PC-9 (cell line): Measurements from ENCODE around the gene VAV2. TPM values are rescaled to one million over a fixed set of nuclear protein-coding genes. Genes with fewer than 3 reads are reported as not detected.

ENCODE experiments used
- BruUV-seq: library from RNA; stranded (reverse); fragments of 400-500 nt; replicated peaks from 2 replicates; lab custom pipeline; 2021; lab: Mats Ljungman, UMichigan
- CTCF ChIA-PET: fragments of 300-600 bp; sonication (Branson Sonifier 250); formaldehyde crosslinking; loops from one replicate; lab custom pipeline; 2022; ENCODE audit warnings: antibody characterized with exemption; lab: Charles Lee
- POLR2A ChIA-PET: fragments of 300-600 bp; sonication (Branson Sonifier 250); formaldehyde crosslinking; loops from one replicate; lab custom pipeline; 2022; ENCODE audit warnings: antibody characterized with exemption; ENCODE audit not compliant: unreplicated experiment; lab: Charles Lee
- DNase-seq, 2 experiments: peaks; one replicate each; pipeline versions ENCODE4 v3.0.0 to v3.0.0-alpha.2; 2015 to 2022; ENCODE audit warnings: mixed read lengths in 1 of 2
- H2AFZ ChIP-seq: fragments of 200-600 bp; sonication (generic); 2 replicates; pipeline ENCODE4 v1.8.1; 2017; ENCODE audit warnings: antibody characterized with exemption
- H3F3A ChIP-seq: fragments of 200-600 bp; sonication (generic); 2 replicates; pipeline ENCODE4 v1.8.1; 2017; ENCODE audit warnings: antibody characterized with exemption, mild to moderate bottlenecking, low read depth; ENCODE audit not compliant: insufficient read depth
- H3K27ac ChIP-seq: fragments of 200-600 bp; sonication (generic); 2 replicates; pipeline ENCODE4 v1.6.1; 2016; ENCODE audit warnings: mixed run types
- H3K27me3 ChIP-seq: fragments of 200-600 bp; sonication (generic); 2 replicates; pipeline ENCODE4 v1.6.1; 2016; ENCODE audit warnings: low read depth, mixed run types; ENCODE audit not compliant: insufficient read depth
- H3K36me3 ChIP-seq: fragments of 200-600 bp; sonication (generic); 2 replicates; pipeline ENCODE4 v1.6.1; 2016; ENCODE audit warnings: low read depth, mixed run types
- H3K4me1 ChIP-seq: fragments of 200-600 bp; sonication (generic); replicated peaks from 2 replicates; pipeline ENCODE4 v1.6.1; 2016; ENCODE audit warnings: mixed run types; ENCODE audit not compliant: insufficient read depth
- H3K4me2 ChIP-seq: fragments of 200-600 bp; sonication (generic); 2 replicates; pipeline ENCODE4 v1.6.1; 2017; ENCODE audit warnings: mixed run types
- H3K4me3 ChIP-seq: fragments of 200-600 bp; sonication (generic); 2 replicates; pipeline ENCODE4 v1.6.1; 2016; ENCODE audit warnings: mixed run types
- H3K79me2 ChIP-seq: fragments of 200-600 bp; sonication (generic); 2 replicates; pipeline ENCODE4 v1.6.1; 2017; ENCODE audit warnings: low read depth, mixed run types
- H3K9me2 ChIP-seq: fragments of 200-600 bp; sonication (generic); 2 replicates; pipeline ENCODE4 v1.8.1; 2017; ENCODE audit warnings: mild to moderate bottlenecking; ENCODE audit not compliant: insufficient read depth
- H3K9me3 ChIP-seq: fragments of 200-600 bp; sonication (generic); 2 replicates; pipeline ENCODE4 v1.8.1; 2016; ENCODE audit warnings: low read depth; ENCODE audit not compliant: insufficient read depth
- H4K20me1 ChIP-seq: fragments of 200-600 bp; sonication (generic); 2 replicates; pipeline ENCODE4 v1.8.1; 2017; ENCODE audit not compliant: insufficient read depth
- EZH2 ChIP-seq: fragments of 200-600 bp; sonication (generic); IDR thresholded peaks from 2 replicates; pipeline ENCODE4 v1.8.0; 2017; ENCODE audit warnings: antibody characterized with exemption, low read depth
- intact Hi-C: fragments of 100-400 bp; cut with micrococcal nuclease; formaldehyde crosslinking; loops from one replicate; pipeline ENCODE4 v1.10.0; 2022; ENCODE audit not compliant: unreplicated experiment
- total RNA-seq: library from RNA; stranded (reverse); gene quantifications from 2 replicates; pipeline ENCODE4 v1.2.3, GENCODE V29; 2021
- TF ChIP-seq, protein P1 (sequence below): fragments of 200-600 bp; sonication (generic); conservative IDR thresholded peaks from 2 replicates; pipeline ENCODE4 v1.6.1; 2017; ENCODE audit warnings: mixed run types, antibody characterized with exemption, mild to moderate bottlenecking, moderate library complexity

Gene VAV2
- total RNA-seq, 1 experiment from 2014 or later = 36.5 TPM

DNA sequence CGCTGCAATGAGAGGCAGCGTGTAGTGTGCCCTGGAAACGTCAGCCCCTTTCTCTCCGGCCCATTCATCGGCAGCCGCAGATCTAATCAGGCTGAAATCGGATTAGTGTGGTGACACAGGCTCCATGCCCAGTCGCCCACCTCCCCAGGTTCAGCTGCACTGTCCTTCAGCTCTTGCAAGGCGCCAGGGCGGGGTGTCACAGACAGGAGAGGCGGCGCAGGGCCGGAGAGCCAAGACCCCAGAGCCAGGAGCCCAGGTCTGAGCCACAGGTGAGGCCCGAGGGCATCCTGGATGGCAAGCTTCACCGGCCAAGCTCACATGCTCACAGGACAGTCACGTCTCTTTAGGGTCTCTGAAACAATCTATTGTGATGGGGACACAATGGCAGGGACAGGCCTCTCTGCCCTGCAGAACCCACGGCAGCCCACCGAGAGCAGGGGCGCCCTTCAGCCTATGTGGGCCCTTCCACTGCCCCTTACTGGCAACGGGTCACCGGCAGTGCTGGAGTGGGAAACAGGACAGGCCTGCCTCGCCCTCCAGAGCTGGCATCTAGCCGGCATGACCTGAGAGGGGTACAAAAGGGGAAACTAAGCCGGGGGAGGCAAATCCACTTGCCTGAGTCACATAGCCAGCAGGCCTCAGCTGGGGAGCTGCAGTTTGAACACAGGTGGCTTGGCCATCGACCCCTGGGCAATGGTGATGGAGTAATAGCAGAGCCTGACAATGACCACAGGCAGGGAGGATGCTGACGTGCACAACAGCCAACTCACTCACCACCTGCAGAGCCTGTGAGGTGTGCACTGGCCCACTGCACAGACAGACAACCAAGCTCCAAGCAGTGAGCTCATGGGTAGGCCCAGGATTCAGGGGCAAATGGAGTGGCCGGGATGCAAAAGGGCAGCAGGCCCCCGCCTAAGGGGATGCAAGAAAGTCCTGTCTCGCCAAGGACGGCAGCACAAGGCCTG is 48.1 kb downstream of the VAV2 start:
- H4K20me1 ChIP-seq = peaks cover 45% of the 10 kb centered on the region
- DNase-seq = no peak
- no peaks in the 10 kb centered on the region for H3K4me1 ChIP-seq
- no peaks in the 10 kb centered on the region for H3K9me3 ChIP-seq
- H3K4me2 ChIP-seq = no peak overlapping the region
- no peaks in the 10 kb centered on the region for H3K79me2 ChIP-seq
- POLR2A ChIA-PET = interaction anchor here (0.6 to 0.7 kb wide), 3 partner anchors 49 to 596 kb away, joined by 3 to 5 read pairs (median 4); partner anchors contain the start of genes MED22 and RPL7A
- H3F3A ChIP-seq = no peaks in the 10 kb centered on the region; the same call in 1 of the 2 replicates
- TF ChIP-seq EZH2 = no peak
- TF ChIP-seq, protein P1, sequence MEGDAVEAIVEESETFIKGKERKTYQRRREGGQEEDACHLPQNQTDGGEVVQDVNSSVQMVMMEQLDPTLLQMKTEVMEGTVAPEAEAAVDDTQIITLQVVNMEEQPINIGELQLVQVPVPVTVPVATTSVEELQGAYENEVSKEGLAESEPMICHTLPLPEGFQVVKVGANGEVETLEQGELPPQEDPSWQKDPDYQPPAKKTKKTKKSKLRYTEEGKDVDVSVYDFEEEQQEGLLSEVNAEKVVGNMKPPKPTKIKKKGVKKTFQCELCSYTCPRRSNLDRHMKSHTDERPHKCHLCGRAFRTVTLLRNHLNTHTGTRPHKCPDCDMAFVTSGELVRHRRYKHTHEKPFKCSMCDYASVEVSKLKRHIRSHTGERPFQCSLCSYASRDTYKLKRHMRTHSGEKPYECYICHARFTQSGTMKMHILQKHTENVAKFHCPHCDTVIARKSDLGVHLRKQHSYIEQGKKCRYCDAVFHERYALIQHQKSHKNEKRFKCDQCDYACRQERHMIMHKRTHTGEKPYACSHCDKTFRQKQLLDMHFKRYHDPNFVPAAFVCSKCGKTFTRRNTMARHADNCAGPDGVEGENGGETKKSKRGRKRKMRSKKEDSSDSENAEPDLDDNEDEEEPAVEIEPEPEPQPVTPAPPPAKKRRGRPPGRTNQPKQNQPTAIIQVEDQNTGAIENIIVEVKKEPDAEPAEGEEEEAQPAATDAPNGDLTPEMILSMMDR = no peak
- CTCF ChIA-PET = no interaction called here
- no peak overlapping the region for H3K4me3 ChIP-seq
- H3K27ac ChIP-seq = no peak overlapping the region
- H3K9me2 ChIP-seq = no peaks in the 10 kb centered on the region
- intact Hi-C loops = no loop called here
- no peaks in the 10 kb centered on the region for H3K36me3 ChIP-seq
- H3K27me3 ChIP-seq = no peaks in the 10 kb centered on the region
- no peak overlapping the region for H2AFZ ChIP-seq
- BruUV-seq = no TSS peak

DNA sequence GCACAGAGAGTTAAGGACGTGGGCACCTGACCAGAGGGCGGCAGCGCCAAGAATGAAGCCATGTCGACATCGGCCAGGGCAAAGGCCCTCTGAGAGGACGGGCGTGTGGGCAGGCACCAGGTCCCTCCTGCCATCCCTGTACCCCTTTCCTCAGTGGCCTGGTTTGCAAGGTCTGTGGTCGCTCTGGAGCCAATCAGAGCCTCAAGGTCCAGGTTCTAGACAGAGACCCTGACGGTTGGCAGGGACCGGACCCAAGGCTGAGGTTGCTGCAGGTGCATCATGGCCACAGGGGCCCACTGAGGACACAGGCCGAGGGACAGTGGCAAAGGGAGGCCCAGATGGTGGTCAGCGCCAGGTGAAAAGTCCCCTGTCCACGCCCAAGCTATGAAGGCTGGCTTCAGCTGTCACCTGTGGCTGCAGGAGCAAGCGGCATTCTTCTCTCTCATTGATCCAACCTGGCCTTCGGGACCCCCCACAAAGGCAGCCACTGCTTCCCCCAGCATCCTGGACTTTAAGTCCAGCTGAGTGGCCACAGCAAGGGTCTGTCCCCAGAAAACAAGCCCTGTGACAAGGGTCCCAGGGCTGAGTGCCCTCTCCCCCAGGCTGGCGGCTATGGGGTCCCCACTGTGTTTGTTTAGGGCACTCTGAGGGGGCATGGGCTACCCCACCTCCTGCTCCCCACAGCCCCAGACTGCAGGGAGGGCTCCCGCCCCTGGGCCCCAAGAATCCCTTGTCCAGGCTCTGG is 48.9 kb downstream of the VAV2 start:
- Histone ChIP-seq H3K36me3 (no peaks in the 10 kb centered on the region), H3K9me2 (no peaks in the 10 kb centered on the region), H4K20me1 (peaks cover 49% of the 10 kb centered on the region), H3K9me3 (no peaks in the 10 kb centered on the region), H3K4me1 (no peaks in the 10 kb centered on the region), H3K4me3 (no peak overlapping the region), H3F3A (no peaks in the 10 kb centered on the region; the same call in 1 of the 2 replicates), H3K27me3 (no peaks in the 10 kb centered on the region), H3K79me2 (no peaks in the 10 kb centered on the region), H2AFZ (no peak overlapping the region), H3K4me2 (no peak overlapping the region), H3K27ac (no peak overlapping the region)
- DNase-seq = no peak
- intact Hi-C loops = no loop called here
- POLR2A ChIA-PET = no interaction called here
- no peak for TF ChIP-seq EZH2
- TF ChIP-seq, protein P1 = no peak
- BruUV-seq = no TSS peak
- CTCF ChIA-PET = no interaction called here

DNA sequence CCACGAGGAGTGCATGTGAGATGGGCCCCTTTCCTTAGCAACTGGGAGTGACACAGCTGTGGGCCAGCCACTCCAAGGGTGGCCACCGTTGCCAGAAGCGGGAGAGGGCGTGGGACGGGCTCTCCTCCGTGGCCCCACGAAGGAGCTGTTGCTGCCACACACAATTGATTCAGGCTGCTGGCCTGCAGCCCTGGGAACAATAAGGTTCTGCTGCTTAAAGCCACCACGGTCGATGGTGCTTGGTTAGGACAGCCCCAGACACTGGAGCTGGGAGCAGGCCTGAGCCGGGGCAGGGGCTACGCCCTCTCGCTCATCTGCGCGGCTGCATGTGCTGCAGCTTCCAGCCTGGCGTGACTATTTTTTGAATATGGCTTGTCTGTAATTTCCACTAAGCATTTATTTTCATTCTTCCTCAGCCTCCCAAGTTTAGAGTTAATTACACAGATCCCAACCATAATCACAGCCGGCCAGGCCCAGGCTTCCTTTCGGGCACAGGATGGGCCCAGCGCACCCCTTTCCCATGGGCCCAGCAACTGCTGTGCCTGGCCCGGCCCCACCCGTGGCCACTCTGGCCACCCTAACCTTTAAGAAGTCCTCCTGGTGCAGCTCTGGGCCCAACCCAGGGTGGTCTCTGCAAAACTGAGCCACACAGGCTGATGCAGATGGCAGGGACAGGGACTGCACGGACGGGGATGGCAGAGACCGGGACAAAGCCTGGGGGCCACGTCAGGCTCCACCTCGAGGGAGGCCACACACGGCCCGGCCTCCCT is 49.7 kb downstream of the VAV2 start:
- intact Hi-C loops = no loop called here
- Histone ChIP-seq H3K4me2 (no peak overlapping the region), H3K9me2 (no peaks in the 10 kb centered on the region), H3K27me3 (no peaks in the 10 kb centered on the region), H2AFZ (no peak overlapping the region), H3K79me2 (no peaks in the 10 kb centered on the region), H3K36me3 (no peaks in the 10 kb centered on the region), H3K4me3 (no peak overlapping the region), H3F3A (no peaks in the 10 kb centered on the region; the same call in 1 of the 2 replicates), H3K27ac (no peak overlapping the region), H4K20me1 (peaks cover 46% of the 10 kb centered on the region), H3K4me1 (no peaks in the 10 kb centered on the region), H3K9me3 (no peaks in the 10 kb centered on the region)
- ChIA-PET CTCF (no interaction called here), POLR2A (no interaction called here)
- BruUV-seq = no TSS peak
- DNase-seq = no peak
- TF ChIP-seq, protein P1 = no peak
- TF ChIP-seq EZH2 = no peak
